ENCODE results near the gene RAD23B. TPM values are rescaled to one million over a fixed set of nuclear protein-coding genes. Genes with fewer than 3 reads are reported as not detected.

RAD23B gene
- total RNA-seq, 4 donors from 2014 or later: 69.8 to 94.4 (median 74.4) TPM

- 78 to 84% methylated on average over 8 to 13 of the region's 16 CpGs for WGBS, 2 donors
- no peak for DNase-seq
- TF ChIP-seq, protein P1, sequence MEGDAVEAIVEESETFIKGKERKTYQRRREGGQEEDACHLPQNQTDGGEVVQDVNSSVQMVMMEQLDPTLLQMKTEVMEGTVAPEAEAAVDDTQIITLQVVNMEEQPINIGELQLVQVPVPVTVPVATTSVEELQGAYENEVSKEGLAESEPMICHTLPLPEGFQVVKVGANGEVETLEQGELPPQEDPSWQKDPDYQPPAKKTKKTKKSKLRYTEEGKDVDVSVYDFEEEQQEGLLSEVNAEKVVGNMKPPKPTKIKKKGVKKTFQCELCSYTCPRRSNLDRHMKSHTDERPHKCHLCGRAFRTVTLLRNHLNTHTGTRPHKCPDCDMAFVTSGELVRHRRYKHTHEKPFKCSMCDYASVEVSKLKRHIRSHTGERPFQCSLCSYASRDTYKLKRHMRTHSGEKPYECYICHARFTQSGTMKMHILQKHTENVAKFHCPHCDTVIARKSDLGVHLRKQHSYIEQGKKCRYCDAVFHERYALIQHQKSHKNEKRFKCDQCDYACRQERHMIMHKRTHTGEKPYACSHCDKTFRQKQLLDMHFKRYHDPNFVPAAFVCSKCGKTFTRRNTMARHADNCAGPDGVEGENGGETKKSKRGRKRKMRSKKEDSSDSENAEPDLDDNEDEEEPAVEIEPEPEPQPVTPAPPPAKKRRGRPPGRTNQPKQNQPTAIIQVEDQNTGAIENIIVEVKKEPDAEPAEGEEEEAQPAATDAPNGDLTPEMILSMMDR (IDR thresholded peaks at IDR 0.05): no peak
- TF ChIP-seq POLR2A (IDR thresholded peaks at IDR 0.05): no peak
- H3K4me1 ChIP-seq: peaks cover 7 to 39% (median 18%) of the 10 kb centered on the region in 3 donors
- intact Hi-C loops (cut with DNase I): no loop called here
- no peak overlapping the region for H3K4me3 ChIP-seq
- no peaks in the 10 kb centered on the region for H3K27me3 ChIP-seq
- no peaks in the 10 kb centered on the region for H3K9me3 ChIP-seq
- peaks cover 6 to 41% (median 7%) of the 10 kb centered on the region in 3 donors for H3K36me3 ChIP-seq
- H3K27ac ChIP-seq: peak overlapping the region in 2 of 4 donors; percentile 59 to 73
Measured at GRCh38 chr9:107337676-107338590, 54.9 kb downstream of the RAD23B start.

DNA sequence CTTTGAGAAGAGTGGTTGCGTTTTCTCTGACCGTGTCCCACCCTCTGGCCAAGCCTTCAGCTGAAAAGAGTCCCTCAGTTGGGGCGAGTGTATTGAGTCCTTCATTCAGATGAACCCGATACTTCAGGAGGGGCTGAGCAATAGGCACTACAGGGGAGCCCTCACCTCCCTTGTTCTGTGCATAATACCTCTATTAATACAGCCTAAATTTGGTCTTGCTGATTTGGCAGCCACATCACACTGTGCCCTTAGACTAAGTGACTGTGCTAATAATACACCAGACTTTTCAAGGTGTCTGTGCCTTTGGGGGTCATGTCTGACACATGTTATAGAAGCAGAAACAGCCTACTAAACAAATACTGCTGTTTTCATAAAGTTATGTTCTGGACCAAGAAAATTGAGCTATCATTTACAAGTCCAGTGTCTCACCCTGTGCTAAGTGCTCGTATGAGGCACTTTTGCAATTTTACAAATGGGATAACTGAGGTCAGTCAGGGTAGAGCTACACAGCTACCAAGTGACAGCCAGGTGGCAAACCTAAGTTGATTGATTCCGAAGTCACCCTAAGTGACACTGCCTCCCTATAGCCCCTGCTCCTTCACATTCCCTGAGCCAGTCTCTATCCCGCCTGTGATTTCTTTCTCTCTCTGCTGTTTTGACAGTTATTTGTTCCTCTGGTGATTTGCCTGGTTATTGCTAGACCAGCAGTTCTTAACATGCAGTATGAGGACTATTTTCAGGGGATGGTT, 56.0 kb downstream of the RAD23B start:
- H3K27me3 ChIP-seq: no peaks in the 10 kb centered on the region
- H3K4me3 ChIP-seq: no peak overlapping the region
- H3K9me3 ChIP-seq: no peaks in the 10 kb centered on the region
- DNase-seq: no peak
- TF ChIP-seq POLR2A (IDR thresholded peaks at IDR 0.05): no peak
- TF ChIP-seq, protein P1 (IDR thresholded peaks at IDR 0.05): no peak
- peaks cover 5 to 30% (median 6%) of the 10 kb centered on the region in 3 donors for H3K36me3 ChIP-seq
- WGBS, 2 donors: 92 to 94% methylated on average over 4 to 7 of the region's 7 CpGs
- intact Hi-C loops (cut with DNase I): no loop called here
- H3K27ac ChIP-seq: no peak overlapping the region
- peaks cover 7 to 39% (median 18%) of the 10 kb centered on the region in 3 donors for H3K4me1 ChIP-seq

- peak; percentile 10 for DNase-seq
- Histone ChIP-seq H3K27me3 (no peaks in the 10 kb centered on the region), H3K27ac (peak overlapping the region; percentile 13 to 59 (median 33)), H3K4me3 (peak overlapping the region in 1 of 4 donors; percentile 22), H3K4me1 (peaks cover 7 to 40% (median 18%) of the 10 kb centered on the region in 3 donors), H3K36me3 (peaks cover 0 to 11% (median 6%) of the 10 kb centered on the region in 3 donors), H3K9me3 (no peaks in the 10 kb centered on the region)
- intact Hi-C loops (cut with DNase I): loop anchor here (10.0 kb wide), 1 partner anchor 106 kb away; no protein-coding TSS in a partner anchor
- 5 to 22% methylated on average over 15 to 16 of the region's 18 CpGs for WGBS, 2 donors
- TF ChIP-seq, protein P1 (IDR thresholded peaks at IDR 0.05): peak; percentile 74 to 93 (median 90)
- no peak for TF ChIP-seq POLR2A (IDR thresholded peaks at IDR 0.05)
Measured at GRCh38 chr9:107340920-107341632, 58.0 kb downstream of the RAD23B start.

GRCh38 chr9:107342476-107343161, 59.5 kb downstream of the RAD23B start:
- intact Hi-C loops (cut with DNase I): loop anchor here (10.0 kb wide), 1 partner anchor 108 kb away; no protein-coding TSS in a partner anchor

More at GRCh38 chr9:107342476-107343161, 59.5 kb downstream of the RAD23B start:
- Histone ChIP-seq H3K4me1 (peaks cover 0 to 24% (median 6%) of the 10 kb centered on the region in 3 donors), H3K27me3 (no peaks in the 10 kb centered on the region), H3K36me3 (peaks cover 0 to 11% (median 6%) of the 10 kb centered on the region in 3 donors), H3K4me3 (no peak overlapping the region), H3K9me3 (no peaks in the 10 kb centered on the region), H3K27ac (no peak overlapping the region)
- WGBS, 2 donors: 87 to 88% methylated on average over 6 of the region's 6 CpGs
- no peak for DNase-seq
- TF ChIP-seq, protein P1 (IDR thresholded peaks at IDR 0.05): no peak
- no peak for TF ChIP-seq POLR2A (IDR thresholded peaks at IDR 0.05)

Measured in esophagus squamous epithelium (tissue), 5 donors.